Thyroid gland (tissue), 4 donors: Measurements from ENCODE around the gene CDK16. TPM values are rescaled to one million over a fixed set of nuclear protein-coding genes. Genes with fewer than 3 reads are reported as not detected.

Experiments
- DNase-seq, 2 donors: peaks; one replicate each; pipeline ENCODE4 v3.0.0-alpha.2; 2019
- H3K27ac ChIP-seq, 3 donors: fragments of 200-600 bp; sonication (generic); 1 replicate in 2 of 3; 2 replicates in 1 of 3; pipeline ENCODE4 v1.5.1; 2016 to 2019; ENCODE audit warnings: mild to moderate bottlenecking in 1 of 3, moderate library complexity in 1 of 3
- H3K27me3 ChIP-seq: fragments of 200-600 bp; sonication (generic); one replicate; pipeline ENCODE4 v1.5.1; 2019
- H3K36me3 ChIP-seq, 2 donors: fragments of 200-600 bp; sonication (generic); one replicate each; pipeline ENCODE4 v1.5.1; 2016 to 2019
- H3K4me1 ChIP-seq, 2 donors: fragments of 200-600 bp; sonication (generic); one replicate each; pipeline ENCODE4 v1.5.1; 2017 to 2019
- H3K4me3 ChIP-seq, 3 donors: fragments of 200-600 bp; sonication (generic); replicated peaks in 1 of 3; 1 replicate in 2 of 3; 2 replicates in 1 of 3; pipeline ENCODE4 v1.5.1; 2016; ENCODE audit warnings: mild to moderate bottlenecking in 1 of 3
- H3K9me3 ChIP-seq: fragments of 200-600 bp; sonication (generic); one replicate; pipeline ENCODE4 v1.5.1; 2017
- CTCF ChIP-seq, 6 experiments: fragments of 200-600 bp in 3 of 6; fragments of 450-650 bp in 3 of 6; sonication (generic) in 3 of 6; IDR thresholded peaks; one replicate each; pipeline ENCODE4 v1.5.1; 2016 to 2019; ENCODE audit warnings: antibody characterized with exemption in 6 of 6, mild to moderate bottlenecking in 2 of 6, inconsistent platforms in 1 of 6, moderate library complexity in 1 of 6
- POLR2A ChIP-seq, 2 donors: fragments of 450-650 bp; IDR thresholded peaks; one replicate each; pipeline ENCODE4 v1.6.1; 2017; ENCODE audit warnings: antibody characterized with exemption in 2 of 2, mild to moderate bottlenecking in 2 of 2, moderate library complexity in 1 of 2
- WGBS, 2 donors: methylation state at CpG; one replicate each; pipeline ENCODE4 v1.1.5; 2017; 5-methylcytosine and 5-hydroxymethylcytosine counted together
- intact Hi-C: fragments of 100-400 bp; cut with DNase I; formaldehyde crosslinking; loops from one replicate; pipeline ENCODE4 v1.15.1; 2023
- total RNA-seq, 4 donors: library from RNA; depleted of rRNA; stranded (reverse); fragments of >200 nt; gene quantifications; one replicate each; pipeline ENCODE4 v1.2.3, GENCODE V29; 2016

Gene CDK16
- total RNA-seq, result 100 to 1,000 TPM in 2 of 4 donors, 10 to 100 TPM in 2; 76.6 to 111 (median 93.7) TPM

DNA sequence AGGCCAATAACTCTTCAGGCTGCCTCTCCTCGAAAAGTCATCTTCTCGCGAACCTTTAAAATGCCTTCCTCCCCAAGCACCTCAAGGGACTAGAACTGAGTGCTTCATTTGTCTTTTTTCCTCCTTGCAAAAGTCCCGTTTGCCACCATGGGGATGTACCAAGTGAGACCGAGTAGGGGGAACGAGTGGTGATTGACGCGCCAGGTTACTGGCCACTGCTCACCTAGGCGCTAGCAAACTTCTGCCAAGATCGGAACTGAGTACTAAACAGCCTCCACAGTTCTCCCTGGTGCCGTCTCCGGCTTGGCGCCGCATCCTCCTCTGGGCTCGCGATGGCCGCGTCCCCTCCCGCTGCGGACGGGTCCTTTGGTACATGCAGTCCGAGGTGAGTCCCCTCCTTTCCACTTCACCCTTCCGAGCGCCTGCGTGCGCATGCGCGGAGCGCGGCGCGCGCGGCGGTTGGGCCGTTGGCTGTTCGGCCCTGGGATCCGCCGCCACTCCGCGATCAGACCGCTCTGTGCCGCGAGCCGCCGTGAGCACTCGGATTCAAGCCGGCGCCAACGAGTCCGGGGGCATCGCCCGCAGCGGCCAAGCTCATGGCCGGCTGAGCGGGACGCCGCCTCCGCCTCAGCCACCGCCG, at the start of gene CDK16:
Gene CDK16 (plus strand): TSS at position 402 of the 640 bp plus-strand sequence. CDS start 4,877 bp downstream, outside the sequence.
- Histone ChIP-seq H3K4me3 (peak within 1 kb of the TSS; percentile 53 to 75 (median 66)), H3K4me1 (peaks cover 0 to 22% of the 10 kb centered on the region in 2 donors), H3K27me3 (no peaks in the 10 kb centered on the region), H3K27ac (peak within 1 kb of the TSS; percentile 87 to 97 (median 92)), H3K9me3 (no peaks in the 10 kb centered on the region), H3K36me3 (peaks cover 24 to 26% of the 10 kb centered on the region in 2 donors)
- peak; percentile 67 to 70 for DNase-seq
- WGBS, 2 donors, result 0% methylated on average over 6 of the region's 61 CpGs
- intact Hi-C loops, result no loop called here
- TF ChIP-seq CTCF (IDR thresholded peaks at IDR 0.05), result no peak
- TF ChIP-seq POLR2A (IDR thresholded peaks at IDR 0.05), result peak; percentile 21 to 90

DNA sequence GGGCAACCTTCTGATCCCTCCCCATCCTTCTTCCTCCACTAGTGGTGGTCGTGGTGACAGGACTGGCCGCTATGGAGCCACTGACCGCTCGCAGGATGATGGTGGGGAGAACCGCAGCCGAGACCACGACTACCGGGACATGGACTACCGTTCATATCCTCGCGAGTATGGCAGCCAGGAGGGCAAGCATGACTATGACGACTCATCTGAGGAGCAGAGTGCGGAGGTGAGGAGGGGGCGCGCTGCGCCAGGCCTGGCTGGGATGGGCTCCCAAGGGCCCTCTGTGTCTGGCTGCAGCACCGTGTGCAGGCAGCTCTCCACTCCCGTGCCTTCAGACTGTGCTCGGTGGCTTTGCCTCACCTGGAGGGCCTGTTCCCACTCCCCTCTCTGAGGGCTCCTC, 49.2 kb upstream of the CDK16 start:
- H3K27ac ChIP-seq, result no peak overlapping the region
- peaks cover 4 to 6% of the 10 kb centered on the region in 2 donors for H3K36me3 ChIP-seq
- no peaks in the 10 kb centered on the region for H3K4me1 ChIP-seq
- no peaks in the 10 kb centered on the region for H3K27me3 ChIP-seq
- 98 to 100% methylated on average over 1 to 8 of the region's 19 CpGs for WGBS, 2 donors
- no peaks in the 10 kb centered on the region for H3K9me3 ChIP-seq
- no peak for DNase-seq
- intact Hi-C loops, result no loop called here
- TF ChIP-seq CTCF (IDR thresholded peaks at IDR 0.05) (no peak), POLR2A (IDR thresholded peaks at IDR 0.05) (no peak)
- no peak overlapping the region for H3K4me3 ChIP-seq

GRCh38 chrX:47169726-47170515, 48.6 kb upstream of the CDK16 start:
- DNase-seq, result no peak
- peaks cover 4 to 8% of the 10 kb centered on the region in 2 donors for H3K36me3 ChIP-seq
- WGBS, 2 donors, result 70 to 98% methylated on average over 2 to 6 of the region's 13 CpGs
- H3K9me3 ChIP-seq, result no peaks in the 10 kb centered on the region
- H3K4me1 ChIP-seq, result no peaks in the 10 kb centered on the region
- H3K27ac ChIP-seq, result no peak overlapping the region
- no peak overlapping the region for H3K4me3 ChIP-seq
- TF ChIP-seq CTCF (IDR thresholded peaks at IDR 0.05) (no peak), POLR2A (IDR thresholded peaks at IDR 0.05) (no peak)
- intact Hi-C loops, result no loop called here
- H3K27me3 ChIP-seq, result no peaks in the 10 kb centered on the region

DNA sequence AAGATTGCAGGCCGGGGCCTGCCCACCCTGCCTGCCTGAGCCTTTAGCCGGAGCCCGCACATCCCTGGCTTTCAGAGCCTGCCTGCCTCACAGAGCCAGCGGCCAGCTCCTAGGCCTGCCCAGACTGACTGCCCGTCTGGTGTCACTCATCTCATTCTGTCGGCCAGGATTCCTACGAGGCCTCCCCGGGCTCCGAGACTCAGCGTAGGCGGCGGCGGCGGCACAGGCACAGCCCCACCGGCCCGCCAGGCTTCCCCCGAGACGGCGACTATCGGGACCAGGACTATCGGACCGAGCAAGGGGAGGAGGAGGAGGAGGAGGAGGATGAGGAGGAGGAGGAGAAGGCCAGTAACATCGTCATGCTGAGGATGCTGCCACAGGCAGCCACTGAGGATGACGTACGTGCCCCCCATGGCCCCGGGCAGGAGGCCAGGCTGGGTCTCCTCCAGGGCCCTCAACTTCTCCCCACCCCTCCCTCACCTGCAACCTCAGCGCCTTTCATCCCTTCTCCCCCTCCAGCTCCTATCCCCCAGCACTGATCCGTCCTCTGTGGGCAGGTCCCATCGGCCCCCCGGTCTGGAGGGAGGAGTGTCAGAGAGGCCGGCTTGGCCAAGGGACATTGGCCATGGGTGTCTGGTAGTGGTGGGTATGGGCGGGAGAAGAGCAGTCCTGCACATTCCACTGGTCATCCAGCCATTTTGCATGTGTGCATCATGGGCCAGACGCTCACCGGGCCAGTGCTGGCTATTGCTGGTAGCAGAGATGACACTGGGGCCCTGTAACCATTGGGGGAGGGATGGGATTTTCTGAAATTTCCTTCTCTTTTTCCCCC, 47.4 kb upstream of the CDK16 start:
- Histone ChIP-seq H3K4me1 (no peaks in the 10 kb centered on the region), H3K27me3 (no peaks in the 10 kb centered on the region), H3K36me3 (peaks cover 8 to 16% of the 10 kb centered on the region in 2 donors)

More for the DNA sequence above, 47.4 kb upstream of the CDK16 start:
- no peak overlapping the region for H3K4me3 ChIP-seq
- WGBS, 2 donors, result 96 to 98% methylated on average over 9 to 15 of the region's 34 CpGs
- TF ChIP-seq POLR2A (IDR thresholded peaks at IDR 0.05) (no peak), CTCF (IDR thresholded peaks at IDR 0.05) (no peak)
- DNase-seq, result no peak
- intact Hi-C loops, result no loop called here
- H3K27ac ChIP-seq, result no peak overlapping the region
- H3K9me3 ChIP-seq, result no peaks in the 10 kb centered on the region
